ENCODE results near the gene BLTP3A.
"Not testable (repeated sequence)": the region's sequence is repeated elsewhere in the genome, so short reads cannot be mapped to it uniquely, and the experiment has no call there.

DNA sequence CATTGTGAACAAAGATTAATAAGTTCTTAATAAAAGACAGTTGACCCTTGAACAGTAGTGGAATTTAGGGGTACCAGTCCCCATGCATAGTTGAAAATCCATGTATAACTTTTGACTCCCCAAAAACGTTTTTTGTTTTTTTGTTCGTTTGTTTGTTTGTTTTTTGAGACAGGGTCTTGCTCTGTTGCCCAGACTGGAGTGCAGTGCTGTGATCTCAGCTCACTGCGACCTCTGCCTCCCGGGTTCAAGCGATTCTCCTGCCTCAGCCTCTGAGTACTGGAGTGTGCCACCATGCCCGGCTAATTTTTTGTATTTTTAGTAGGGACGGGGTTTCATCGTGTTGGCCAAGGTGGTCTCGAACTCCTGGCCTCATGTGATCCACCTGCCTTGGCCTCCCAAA is 17.5 kb downstream of the BLTP3A start:
- not testable (repeated sequence) for TF ChIP-seq JUND (IDR thresholded peaks at IDR 0.05); POLR2AphosphoS5 (IDR thresholded peaks at IDR 0.05; ENCODE audit: low read depth, low read length); FOXJ3 (CRISPR knock-in tag; IDR thresholded peaks at IDR 0.05); GATA2 (CRISPR knock-in tag; IDR thresholded peaks at IDR 0.05); GABPA (IDR thresholded peaks at IDR 0.05; ENCODE audit: low read depth); RFX5 (IDR thresholded peaks at IDR 0.05; ENCODE audit: low read length); EP300 (IDR thresholded peaks at IDR 0.05; ENCODE audit: borderline replicate concordance in 1 of 2, low read depth in 1 of 2, low read length in 1 of 2); TCF12 (IDR thresholded peaks at IDR 0.05)
- TF ChIP-seq, protein P1, sequence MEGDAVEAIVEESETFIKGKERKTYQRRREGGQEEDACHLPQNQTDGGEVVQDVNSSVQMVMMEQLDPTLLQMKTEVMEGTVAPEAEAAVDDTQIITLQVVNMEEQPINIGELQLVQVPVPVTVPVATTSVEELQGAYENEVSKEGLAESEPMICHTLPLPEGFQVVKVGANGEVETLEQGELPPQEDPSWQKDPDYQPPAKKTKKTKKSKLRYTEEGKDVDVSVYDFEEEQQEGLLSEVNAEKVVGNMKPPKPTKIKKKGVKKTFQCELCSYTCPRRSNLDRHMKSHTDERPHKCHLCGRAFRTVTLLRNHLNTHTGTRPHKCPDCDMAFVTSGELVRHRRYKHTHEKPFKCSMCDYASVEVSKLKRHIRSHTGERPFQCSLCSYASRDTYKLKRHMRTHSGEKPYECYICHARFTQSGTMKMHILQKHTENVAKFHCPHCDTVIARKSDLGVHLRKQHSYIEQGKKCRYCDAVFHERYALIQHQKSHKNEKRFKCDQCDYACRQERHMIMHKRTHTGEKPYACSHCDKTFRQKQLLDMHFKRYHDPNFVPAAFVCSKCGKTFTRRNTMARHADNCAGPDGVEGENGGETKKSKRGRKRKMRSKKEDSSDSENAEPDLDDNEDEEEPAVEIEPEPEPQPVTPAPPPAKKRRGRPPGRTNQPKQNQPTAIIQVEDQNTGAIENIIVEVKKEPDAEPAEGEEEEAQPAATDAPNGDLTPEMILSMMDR (IDR thresholded peaks at IDR 0.05): not testable (repeated sequence)
